ENCODE results near the gene C1QTNF12.

The C1QTNF12 gene

GRCh38 chr1:1204998-1205768 is 41.3 kb downstream of the C1QTNF12 start:
- Histone ChIP-seq H3K27me3 (ENCODE audit: control insufficient read depth, insufficient read depth, low read length) (peaks cover 24% of the 10 kb centered on the region), H3K9ac (ENCODE audit: low read length) (no peak overlapping the region), H3K4me1 (ENCODE audit: control insufficient read depth, insufficient read depth, low read length) (peaks cover 5% of the 10 kb centered on the region), H3K36me3 (ENCODE audit: control insufficient read depth, insufficient read depth, low read length) (no peaks in the 10 kb centered on the region), H3K4me3 (ENCODE audit: low read length) (no peak overlapping the region), H3K27ac (ENCODE audit: low read depth, low read length) (no peak overlapping the region)

GRCh38 chr1:1204425-1204920 is 42.0 kb downstream of the C1QTNF12 start:
- H3K27ac ChIP-seq (ENCODE audit: low read depth, low read length), result no peak overlapping the region
- no peak overlapping the region for H3K9ac ChIP-seq (ENCODE audit: low read length)
- peaks cover 5% of the 10 kb centered on the region for H3K4me1 ChIP-seq (ENCODE audit: control insufficient read depth, insufficient read depth, low read length)
- no peaks in the 10 kb centered on the region for H3K36me3 ChIP-seq (ENCODE audit: control insufficient read depth, insufficient read depth, low read length)
- no peak overlapping the region for H3K4me3 ChIP-seq (ENCODE audit: low read length)
- H3K27me3 ChIP-seq (ENCODE audit: control insufficient read depth, insufficient read depth, low read length), result peaks cover 24% of the 10 kb centered on the region

GRCh38 chr1:1203561-1204424 is 42.7 kb downstream of the C1QTNF12 start:
- Histone ChIP-seq H3K4me3 (ENCODE audit: low read length) (no peak overlapping the region), H3K4me1 (ENCODE audit: control insufficient read depth, insufficient read depth, low read length) (peaks cover 5% of the 10 kb centered on the region), H3K27ac (ENCODE audit: low read depth, low read length) (no peak overlapping the region), H3K27me3 (ENCODE audit: control insufficient read depth, insufficient read depth, low read length) (peaks cover 24% of the 10 kb centered on the region), H3K36me3 (ENCODE audit: control insufficient read depth, insufficient read depth, low read length) (no peaks in the 10 kb centered on the region), H3K9ac (ENCODE audit: low read length) (no peak overlapping the region)

- H3K27me3 ChIP-seq (ENCODE audit: control insufficient read depth, insufficient read depth, low read length), result peaks cover 24% of the 10 kb centered on the region
- peaks cover 2% of the 10 kb centered on the region for H3K4me1 ChIP-seq (ENCODE audit: control insufficient read depth, insufficient read depth, low read length)
- H3K36me3 ChIP-seq (ENCODE audit: control insufficient read depth, insufficient read depth, low read length), result no peaks in the 10 kb centered on the region
- H3K27ac ChIP-seq (ENCODE audit: low read depth, low read length), result no peak overlapping the region
- no peak overlapping the region for H3K9ac ChIP-seq (ENCODE audit: low read length)
- no peak overlapping the region for H3K4me3 ChIP-seq (ENCODE audit: low read length)
Observed at GRCh38 chr1:1202831-1203560, 43.5 kb downstream of the C1QTNF12 start.

- Histone ChIP-seq H3K27ac (ENCODE audit: low read depth, low read length) (no peak overlapping the region), H3K4me1 (ENCODE audit: control insufficient read depth, insufficient read depth, low read length) (no peaks in the 10 kb centered on the region), H3K27me3 (ENCODE audit: control insufficient read depth, insufficient read depth, low read length) (peaks cover 12% of the 10 kb centered on the region), H3K4me3 (ENCODE audit: low read length) (peak overlapping the region; percentile 32), H3K9ac (ENCODE audit: low read length) (no peak overlapping the region), H3K36me3 (ENCODE audit: control insufficient read depth, insufficient read depth, low read length) (no peaks in the 10 kb centered on the region)
Observed at GRCh38 chr1:1200876-1201810, 45.4 kb downstream of the C1QTNF12 start.

- H3K27me3 ChIP-seq (ENCODE audit: control insufficient read depth, insufficient read depth, low read length), result peaks cover 4% of the 10 kb centered on the region
- H3K36me3 ChIP-seq (ENCODE audit: control insufficient read depth, insufficient read depth, low read length), result no peaks in the 10 kb centered on the region
- no peak overlapping the region for H3K4me3 ChIP-seq (ENCODE audit: low read length)
- H3K27ac ChIP-seq (ENCODE audit: low read depth, low read length), result no peak overlapping the region
- no peak overlapping the region for H3K9ac ChIP-seq (ENCODE audit: low read length)
- no peaks in the 10 kb centered on the region for H3K4me1 ChIP-seq (ENCODE audit: control insufficient read depth, insufficient read depth, low read length)
Observed at GRCh38 chr1:1199961-1200875, 46.3 kb downstream of the C1QTNF12 start.

- Histone ChIP-seq H3K4me3 (ENCODE audit: low read length) (no peak overlapping the region), H3K27me3 (ENCODE audit: control insufficient read depth, insufficient read depth, low read length) (no peaks in the 10 kb centered on the region), H3K4me1 (ENCODE audit: control insufficient read depth, insufficient read depth, low read length) (no peaks in the 10 kb centered on the region), H3K27ac (ENCODE audit: low read depth, low read length) (no peak overlapping the region), H3K36me3 (ENCODE audit: control insufficient read depth, insufficient read depth, low read length) (no peaks in the 10 kb centered on the region), H3K9ac (ENCODE audit: low read length) (no peak overlapping the region)
Observed at GRCh38 chr1:1199141-1199960, 47.2 kb downstream of the C1QTNF12 start.

- H3K27ac ChIP-seq (ENCODE audit: low read depth, low read length), result no peak overlapping the region
- no peak overlapping the region for H3K9ac ChIP-seq (ENCODE audit: low read length)
- no peaks in the 10 kb centered on the region for H3K27me3 ChIP-seq (ENCODE audit: control insufficient read depth, insufficient read depth, low read length)
- H3K4me3 ChIP-seq (ENCODE audit: low read length), result no peak overlapping the region
- H3K4me1 ChIP-seq (ENCODE audit: control insufficient read depth, insufficient read depth, low read length), result no peaks in the 10 kb centered on the region
- no peaks in the 10 kb centered on the region for H3K36me3 ChIP-seq (ENCODE audit: control insufficient read depth, insufficient read depth, low read length)
Observed at GRCh38 chr1:1198423-1199140, 47.9 kb downstream of the C1QTNF12 start.

- Histone ChIP-seq H3K9ac (ENCODE audit: low read length) (no peak overlapping the region), H3K4me3 (ENCODE audit: low read length) (no peak overlapping the region), H3K36me3 (ENCODE audit: control insufficient read depth, insufficient read depth, low read length) (no peaks in the 10 kb centered on the region), H3K27ac (ENCODE audit: low read depth, low read length) (no peak overlapping the region), H3K27me3 (ENCODE audit: control insufficient read depth, insufficient read depth, low read length) (no peaks in the 10 kb centered on the region), H3K4me1 (ENCODE audit: control insufficient read depth, insufficient read depth, low read length) (no peaks in the 10 kb centered on the region)
Observed at GRCh38 chr1:1197551-1198422, 48.7 kb downstream of the C1QTNF12 start.

Measured in rectal smooth muscle tissue (tissue), 1 donor.